ENCODE data around the gene PARD3. TPM values are rescaled to one million over a fixed set of nuclear protein-coding genes. Genes with fewer than 3 reads are reported as not detected.

Gene PARD3
- total RNA-seq, 1 donor, result 4.8 TPM

GRCh38 chr10:34677132-34677531, 138.0 kb downstream of the PARD3 start:
- Histone ChIP-seq H3K9me3 (ENCODE audit: low read depth, low read length) (no peaks in the 10 kb centered on the region), H3K27me3 (ENCODE audit: insufficient read depth, low read length) (no peaks in the 10 kb centered on the region), H3K4me1 (ENCODE audit: insufficient read depth, low read length) (no peaks in the 10 kb centered on the region), H3K4me3 (ENCODE audit: low read length) (no peak overlapping the region)

- no peak overlapping the region for H3K4me3 ChIP-seq (ENCODE audit: low read length)
- no peaks in the 10 kb centered on the region for H3K9me3 ChIP-seq (ENCODE audit: low read depth, low read length)
- H3K27me3 ChIP-seq (ENCODE audit: insufficient read depth, low read length), result no peaks in the 10 kb centered on the region
- H3K4me1 ChIP-seq (ENCODE audit: insufficient read depth, low read length), result no peaks in the 10 kb centered on the region
Measured at GRCh38 chr10:34674176-34674575, 140.9 kb downstream of the PARD3 start.

- Histone ChIP-seq H3K4me3 (ENCODE audit: low read length) (no peak overlapping the region), H3K4me1 (ENCODE audit: insufficient read depth, low read length) (no peaks in the 10 kb centered on the region), H3K9me3 (ENCODE audit: low read depth, low read length) (no peaks in the 10 kb centered on the region), H3K27me3 (ENCODE audit: insufficient read depth, low read length) (no peaks in the 10 kb centered on the region)
Measured at GRCh38 chr10:34670081-34670480, 145.0 kb downstream of the PARD3 start.

- no peak overlapping the region for H3K4me3 ChIP-seq (ENCODE audit: low read length)
- H3K9me3 ChIP-seq (ENCODE audit: low read depth, low read length), result no peaks in the 10 kb centered on the region
- no peaks in the 10 kb centered on the region for H3K27me3 ChIP-seq (ENCODE audit: insufficient read depth, low read length)
- no peaks in the 10 kb centered on the region for H3K4me1 ChIP-seq (ENCODE audit: insufficient read depth, low read length)
Measured at GRCh38 chr10:34669079-34669478, 146.0 kb downstream of the PARD3 start.

DNA sequence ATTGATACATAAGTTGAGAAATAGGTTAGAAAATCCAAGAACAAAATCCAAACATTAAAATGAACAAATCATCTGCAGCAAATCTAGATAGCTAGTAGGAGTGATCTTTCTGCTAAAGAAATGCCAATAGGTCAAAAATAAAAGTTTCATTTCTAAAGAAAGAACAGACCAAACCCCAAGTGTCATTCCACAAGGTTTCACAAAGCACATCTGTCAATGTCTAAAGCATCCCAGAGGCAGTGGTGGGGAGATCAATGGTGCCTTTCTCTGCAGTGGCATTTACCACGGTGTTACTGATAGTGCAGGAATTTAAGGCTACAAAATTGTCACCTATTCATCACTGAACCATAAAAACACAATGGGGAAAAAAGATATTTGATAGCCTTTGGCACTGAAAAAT, 147.9 kb downstream of the PARD3 start:
- no peaks in the 10 kb centered on the region for H3K27me3 ChIP-seq (ENCODE audit: insufficient read depth, low read length)
- H3K4me1 ChIP-seq (ENCODE audit: insufficient read depth, low read length), result no peaks in the 10 kb centered on the region
- no peaks in the 10 kb centered on the region for H3K9me3 ChIP-seq (ENCODE audit: low read depth, low read length)
- no peak overlapping the region for H3K4me3 ChIP-seq (ENCODE audit: low read length)

DNA sequence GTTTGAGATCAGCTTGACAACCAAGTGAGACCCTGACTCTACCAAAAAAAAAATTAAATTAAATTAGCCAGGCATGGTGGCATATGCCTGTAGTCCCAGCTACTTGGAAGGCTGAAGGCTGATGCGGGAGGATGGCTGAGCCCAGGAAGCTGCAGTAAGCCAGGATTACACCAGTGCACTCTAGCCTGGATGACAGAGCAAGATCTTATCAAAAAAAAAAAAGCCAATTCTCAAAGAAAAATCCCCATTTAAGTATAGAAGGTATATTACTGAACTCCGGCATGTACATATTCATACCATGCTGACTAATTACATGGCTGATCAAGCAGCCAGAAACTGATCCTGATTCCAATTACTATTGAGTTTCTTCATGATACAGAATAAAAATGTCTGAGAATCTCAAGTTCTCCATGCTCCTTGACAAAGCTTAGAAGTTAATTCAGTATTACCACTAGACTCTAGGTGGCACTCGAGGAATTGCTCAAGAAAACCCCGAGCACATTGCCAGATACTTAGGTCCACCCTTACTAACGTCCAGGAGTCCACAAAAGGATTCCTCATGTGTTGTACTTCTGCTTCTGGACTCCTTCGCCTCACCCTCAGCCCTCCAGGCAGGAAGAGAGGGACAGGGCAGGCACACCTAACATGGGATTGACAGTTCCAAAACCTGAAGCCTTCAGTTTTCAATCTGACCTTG, 148.9 kb downstream of the PARD3 start:
- Histone ChIP-seq H3K4me3 (ENCODE audit: low read length) (no peak overlapping the region), H3K9me3 (ENCODE audit: low read depth, low read length) (no peaks in the 10 kb centered on the region), H3K27me3 (ENCODE audit: insufficient read depth, low read length) (no peaks in the 10 kb centered on the region), H3K4me1 (ENCODE audit: insufficient read depth, low read length) (no peaks in the 10 kb centered on the region)

- Histone ChIP-seq H3K4me3 (ENCODE audit: low read length) (no peak overlapping the region), H3K9me3 (ENCODE audit: low read depth, low read length) (no peaks in the 10 kb centered on the region), H3K27me3 (ENCODE audit: insufficient read depth, low read length) (no peaks in the 10 kb centered on the region), H3K4me1 (ENCODE audit: insufficient read depth, low read length) (no peaks in the 10 kb centered on the region)
Measured at GRCh38 chr10:34664706-34665105, 150.4 kb downstream of the PARD3 start.

- H3K4me1 ChIP-seq (ENCODE audit: insufficient read depth, low read length), result no peaks in the 10 kb centered on the region
- H3K4me3 ChIP-seq (ENCODE audit: low read length), result no peak overlapping the region
- no peaks in the 10 kb centered on the region for H3K9me3 ChIP-seq (ENCODE audit: low read depth, low read length)
- no peaks in the 10 kb centered on the region for H3K27me3 ChIP-seq (ENCODE audit: insufficient read depth, low read length)
Measured at GRCh38 chr10:34661580-34661979, 153.5 kb downstream of the PARD3 start.

GRCh38 chr10:34658934-34659333, 156.2 kb downstream of the PARD3 start:
- no peaks in the 10 kb centered on the region for H3K4me1 ChIP-seq (ENCODE audit: insufficient read depth, low read length)
- H3K9me3 ChIP-seq (ENCODE audit: low read depth, low read length), result no peaks in the 10 kb centered on the region
- no peaks in the 10 kb centered on the region for H3K27me3 ChIP-seq (ENCODE audit: insufficient read depth, low read length)
- no peak overlapping the region for H3K4me3 ChIP-seq (ENCODE audit: low read length)

DNA sequence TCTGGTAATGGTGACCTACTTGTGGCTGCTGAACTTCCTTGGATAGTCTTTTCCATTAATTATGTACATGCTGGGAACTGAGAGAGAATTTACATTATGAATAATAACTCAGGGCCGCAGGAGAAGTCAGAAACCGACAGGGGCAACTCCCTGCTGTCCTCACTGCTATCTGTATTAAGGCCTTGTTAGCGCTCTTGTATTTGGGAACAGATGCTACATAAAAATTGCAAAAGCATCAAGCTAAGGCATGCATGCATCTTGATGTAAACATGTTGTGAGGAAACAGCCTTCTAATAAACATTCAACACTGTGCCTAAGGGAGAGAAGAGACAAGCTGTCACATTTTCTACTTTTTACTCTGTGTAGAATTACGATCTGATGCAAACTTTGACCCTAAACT, 158.4 kb downstream of the PARD3 start:
- no peak overlapping the region for H3K4me3 ChIP-seq (ENCODE audit: low read length)
- no peaks in the 10 kb centered on the region for H3K27me3 ChIP-seq (ENCODE audit: insufficient read depth, low read length)
- H3K4me1 ChIP-seq (ENCODE audit: insufficient read depth, low read length), result no peaks in the 10 kb centered on the region
- no peaks in the 10 kb centered on the region for H3K9me3 ChIP-seq (ENCODE audit: low read depth, low read length)

DNA sequence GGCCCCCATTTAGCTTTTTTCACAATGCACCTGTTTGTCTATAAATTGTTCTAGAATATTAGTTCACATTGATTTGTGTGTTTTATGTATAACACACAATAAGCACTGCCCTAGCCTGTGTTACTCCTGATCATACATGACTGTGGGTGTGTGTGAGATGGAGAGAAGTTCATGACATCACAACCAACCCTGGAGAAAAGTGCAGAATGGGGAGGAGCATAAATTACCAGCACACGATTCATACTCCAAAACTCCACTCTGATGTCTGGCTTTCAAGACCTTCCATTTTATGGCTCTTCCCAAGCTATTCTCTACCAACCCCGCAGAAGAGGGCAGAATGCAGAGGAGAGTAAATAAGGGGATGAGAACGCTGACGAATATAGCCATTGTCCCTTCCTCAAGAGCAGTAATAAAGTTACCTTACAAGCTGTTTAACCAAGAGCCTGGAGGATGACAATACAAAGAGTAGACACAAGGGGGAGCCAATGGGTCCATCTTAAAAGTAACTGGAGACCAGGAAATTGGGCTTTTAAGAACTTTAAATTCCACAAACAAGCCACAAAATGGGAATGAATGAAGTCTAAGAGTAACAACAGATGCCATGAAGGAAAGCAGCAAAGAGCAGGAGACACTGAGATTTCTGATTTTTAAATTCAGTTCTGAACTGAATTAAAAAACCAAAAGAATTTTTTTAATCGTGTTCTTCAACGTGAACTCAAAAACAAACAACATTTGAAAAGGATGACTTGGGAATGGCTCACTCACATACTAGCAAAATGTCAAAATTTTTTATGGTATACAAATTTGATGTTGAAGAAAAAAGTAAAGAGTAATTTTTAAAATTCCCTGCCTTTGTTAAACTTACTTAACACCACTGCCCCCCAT, 159.6 kb downstream of the PARD3 start:
- H3K9me3 ChIP-seq (ENCODE audit: low read depth, low read length), result no peaks in the 10 kb centered on the region
- no peaks in the 10 kb centered on the region for H3K4me1 ChIP-seq (ENCODE audit: insufficient read depth, low read length)
- H3K27me3 ChIP-seq (ENCODE audit: insufficient read depth, low read length), result no peaks in the 10 kb centered on the region
- H3K4me3 ChIP-seq (ENCODE audit: low read length), result no peak overlapping the region

DNA sequence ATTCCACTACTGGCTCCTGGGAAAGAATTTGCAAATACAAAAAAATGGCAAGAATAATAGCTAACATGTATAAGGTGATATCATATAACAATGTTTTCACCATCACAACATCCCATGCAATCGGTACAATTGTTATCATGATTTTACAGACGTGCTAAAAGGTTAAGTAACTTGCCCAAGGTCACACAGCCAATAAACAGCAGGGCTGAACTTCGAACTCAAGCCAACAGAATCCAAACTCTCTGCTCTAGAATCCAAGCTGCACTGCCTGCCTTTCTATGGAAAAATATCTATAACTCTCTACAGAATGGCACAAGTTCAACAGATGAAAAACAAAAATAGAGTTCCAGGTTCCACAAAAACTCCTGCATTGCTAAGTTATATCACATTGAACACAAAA, 160.9 kb downstream of the PARD3 start:
- no peaks in the 10 kb centered on the region for H3K9me3 ChIP-seq (ENCODE audit: low read depth, low read length)
- H3K4me1 ChIP-seq (ENCODE audit: insufficient read depth, low read length), result no peaks in the 10 kb centered on the region
- no peaks in the 10 kb centered on the region for H3K27me3 ChIP-seq (ENCODE audit: insufficient read depth, low read length)
- H3K4me3 ChIP-seq (ENCODE audit: low read length), result no peak overlapping the region

GRCh38 chr10:34653530-34653929, 161.6 kb downstream of the PARD3 start:
- Histone ChIP-seq H3K27me3 (ENCODE audit: insufficient read depth, low read length) (no peaks in the 10 kb centered on the region), H3K9me3 (ENCODE audit: low read depth, low read length) (no peaks in the 10 kb centered on the region), H3K4me1 (ENCODE audit: insufficient read depth, low read length) (no peaks in the 10 kb centered on the region), H3K4me3 (ENCODE audit: low read length) (no peak overlapping the region)

DNA sequence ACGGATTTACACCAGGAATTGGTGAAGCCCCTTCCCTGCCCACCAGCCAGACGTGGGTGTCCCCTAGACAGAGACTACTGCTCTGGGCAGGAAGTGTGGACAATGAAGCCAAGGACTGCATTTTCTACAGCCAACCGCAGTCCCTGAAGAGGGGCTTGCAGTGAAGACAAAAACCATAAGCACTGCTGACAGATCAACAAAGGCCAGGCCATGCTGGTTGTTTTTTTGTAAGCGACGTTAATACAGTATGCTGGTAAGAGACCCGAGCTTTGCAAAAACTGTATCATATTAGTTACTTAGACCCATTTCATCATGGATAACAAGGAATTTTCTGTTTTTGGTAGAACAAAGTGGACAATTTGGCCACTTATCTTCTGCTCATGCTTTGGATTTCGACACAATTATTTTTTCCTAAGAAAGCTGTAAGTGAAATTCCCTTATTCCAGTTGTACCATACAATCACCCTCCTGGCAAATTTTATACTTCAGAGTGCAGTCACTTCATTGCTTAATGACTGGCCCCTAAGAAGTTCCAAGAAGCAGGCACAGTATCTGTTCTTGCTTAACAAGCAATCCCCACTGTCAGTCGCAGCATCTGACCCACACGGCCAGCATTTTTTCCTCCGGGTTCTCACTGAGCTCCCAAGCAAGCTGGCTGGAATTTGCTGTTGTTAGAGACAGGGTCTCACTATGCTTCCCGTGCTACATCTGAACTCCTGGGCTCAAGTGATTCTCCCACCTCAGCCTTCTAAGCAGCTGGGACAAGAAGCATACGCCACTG, 163.5 kb downstream of the PARD3 start:
- Histone ChIP-seq H3K4me3 (ENCODE audit: low read length) (no peak overlapping the region), H3K9me3 (ENCODE audit: low read depth, low read length) (no peaks in the 10 kb centered on the region), H3K4me1 (ENCODE audit: insufficient read depth, low read length) (no peaks in the 10 kb centered on the region), H3K27me3 (ENCODE audit: insufficient read depth, low read length) (no peaks in the 10 kb centered on the region)

DNA sequence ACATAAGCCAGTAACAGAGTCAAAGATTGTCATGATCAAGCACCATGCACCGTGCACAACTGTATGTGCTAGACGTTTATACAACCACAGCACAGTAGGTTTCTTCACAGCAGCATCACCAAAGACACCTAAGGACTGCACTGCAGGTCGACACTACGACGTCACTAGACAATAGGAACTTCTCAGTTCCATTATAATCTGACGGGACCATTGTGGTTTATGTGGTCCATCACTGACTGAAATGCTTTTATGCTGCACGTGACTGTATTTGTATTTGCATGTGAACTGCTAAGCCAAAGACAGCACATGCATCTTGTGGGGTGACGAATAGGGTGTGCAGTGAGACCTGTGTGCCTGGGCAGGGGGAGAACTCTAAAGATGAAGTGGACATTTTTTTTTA, 164.9 kb downstream of the PARD3 start:
- no peaks in the 10 kb centered on the region for H3K27me3 ChIP-seq (ENCODE audit: insufficient read depth, low read length)
- no peaks in the 10 kb centered on the region for H3K4me1 ChIP-seq (ENCODE audit: insufficient read depth, low read length)
- H3K9me3 ChIP-seq (ENCODE audit: low read depth, low read length), result no peaks in the 10 kb centered on the region
- H3K4me3 ChIP-seq (ENCODE audit: low read length), result no peak overlapping the region

Data from mononuclear cell (primary cell).